Caki2 (cell line): ENCODE data around the gene RIPK3. TPM values are rescaled to one million over a fixed set of nuclear protein-coding genes. Genes with fewer than 3 reads are reported as not detected.
"Not testable (repeated sequence)": the region's sequence is repeated elsewhere in the genome, so short reads cannot be mapped to it uniquely, and the experiment has no call there.

Experiments
- DNase-seq: peaks from one replicate; pipeline ENCODE4 v3.0.0-alpha.2; 2015; ENCODE audit warnings: low read depth
- in situ Hi-C: cut with HindIII; loops from 2 replicates; pipeline ENCODE4 v1.10.0; 2016; ENCODE audit warnings: low sequenced_read_pairs, low pct_unique_long_range_greater_than_20kb, mixed read lengths
- total RNA-seq: library from RNA; depleted of rRNA; stranded (reverse); fragments of >200 nt; shearing (Covaris generic); gene quantifications from 2 replicates; pipeline ENCODE4 v1.2.3, GENCODE V29; 2014; ENCODE audit warnings: low replicate concordance

The RIPK3 gene
- total RNA-seq, 1 experiment from 2014 or later = not detected

GRCh38 chr14:24371605-24372004 is 31.8 kb upstream of the RIPK3 start:
- in situ Hi-C loops, DNase-seq: not testable (repeated sequence)

GRCh38 chr14:24370748-24371147 is 31.0 kb upstream of the RIPK3 start:
- no peak for DNase-seq

GRCh38 chr14:24369907-24370687 is 30.3 kb upstream of the RIPK3 start:
- no peak for DNase-seq
- in situ Hi-C loops = no loop called here

More at GRCh38 chr14:24370748-24371147, 31.0 kb upstream of the RIPK3 start:
- in situ Hi-C loops = no loop called here

- no peak for DNase-seq
- in situ Hi-C loops = no loop called here
Observed at GRCh38 chr14:24369463-24369862, 29.7 kb upstream of the RIPK3 start.

- in situ Hi-C loops = no loop called here
- DNase-seq = no peak
Observed at GRCh38 chr14:24368562-24369252, 28.9 kb upstream of the RIPK3 start.

GRCh38 chr14:24368212-24368561 is 28.4 kb upstream of the RIPK3 start:
- DNase-seq = no peak
- in situ Hi-C loops = no loop called here

- in situ Hi-C loops = no loop called here
- no peak for DNase-seq
Observed at GRCh38 chr14:24367514-24368211, 27.9 kb upstream of the RIPK3 start, which contains the start of gene NFATC4. Gene NFATC4 (plus strand): TSS chr14:24368184. CDS start chr14:24368341, 157 bp downstream.

- DNase-seq = no peak
- in situ Hi-C loops = no loop called here
Observed at GRCh38 chr14:24366721-24367513, 27.1 kb upstream of the RIPK3 start.

- in situ Hi-C loops = no loop called here
- no peak for DNase-seq
Observed at GRCh38 chr14:24366413-24366720, 26.6 kb upstream of the RIPK3 start.

- in situ Hi-C loops = no loop called here
- DNase-seq = no peak
Observed at GRCh38 chr14:24365600-24366412, 26.0 kb upstream of the RIPK3 start.

- no peak for DNase-seq
- in situ Hi-C loops = no loop called here
Observed at GRCh38 chr14:24364841-24365240, 25.1 kb upstream of the RIPK3 start.

- no peak for DNase-seq
- in situ Hi-C loops = no loop called here
Observed at GRCh38 chr14:24363401-24363800, 23.6 kb upstream of the RIPK3 start.

- in situ Hi-C loops = no loop called here
- DNase-seq = no peak
Observed at GRCh38 chr14:24362241-24362960, 22.6 kb upstream of the RIPK3 start.

- in situ Hi-C loops = no loop called here
- no peak for DNase-seq
Observed at GRCh38 chr14:24361326-24361725, 21.5 kb upstream of the RIPK3 start.

- no peak for DNase-seq
- in situ Hi-C loops = no loop called here
Observed at GRCh38 chr14:24360281-24360680, 20.5 kb upstream of the RIPK3 start.

GRCh38 chr14:24356208-24356607 is 16.4 kb upstream of the RIPK3 start:
- in situ Hi-C loops = no loop called here
- no peak for DNase-seq

- in situ Hi-C loops = no loop called here
- DNase-seq = no peak
Observed at GRCh38 chr14:24355009-24355408, 15.2 kb upstream of the RIPK3 start.
